SK-N-MC (cell line): Measurements from ENCODE around the gene COL16A1.

Experiments
- EZH2 ChIP-seq: fragments of 200-600 bp; sonication (generic); IDR thresholded peaks from one replicate; pipeline ENCODE4 v1.6.1; 2017; ENCODE audit warnings: antibody characterized with exemption
- FOXP2 ChIP-seq: optimal IDR thresholded peaks from 2 replicates; pipeline ENCODE3; 2011; ENCODE audit warnings: mild to moderate bottlenecking, moderate library complexity; ENCODE audit not compliant: insufficient read depth; ENCODE audit errors: extremely low read length, control extremely low read depth
- POLR2AphosphoS5 ChIP-seq: IDR thresholded peaks from 2 replicates; pipeline ENCODE4 v1.6.1; 2012; ENCODE audit warnings: mild to moderate bottlenecking, low read depth, low read length, borderline replicate concordance

- TF ChIP-seq EZH2 (no peak), POLR2AphosphoS5 (no peak), FOXP2 (no peak)
Observed at GRCh38 chr1:31647106-31647505, 56.7 kb downstream of the COL16A1 start.
